ENCODE data around the gene FBXL15.
A peak's percentile ranks its signal among the peaks of the same experiment; 100 is the strongest.

FBXL15 gene

GRCh38 chr10:102420714-102421506, at the start of gene FBXL15:
FBXL15 (plus strand) TSS chr10:102420836; CDS start chr10:102421130, 294 bp downstream.
- Histone ChIP-seq H3K9me3 (no peaks in the 10 kb centered on the region), H3K36me3 (peaks cover 16% of the 10 kb centered on the region), H3K4me3 (ENCODE audit: low read depth in 1 of 2, low read length in 1 of 2) (peak within 1 kb of the TSS; percentile 80 to 89), H3K27me3 (peaks cover 43% of the 10 kb centered on the region), H3K27ac (peak within 1 kb of the TSS; percentile 90), H3K4me1 (ENCODE audit: control insufficient read depth in 1 of 2, insufficient read depth in 1 of 2, low read depth in 1 of 2, low read length in 1 of 2) (peaks cover 37 to 45% of the 10 kb centered on the region in 2 experiments)
- peak; percentile 14 for TF ChIP-seq CTCF (IDR thresholded peaks at IDR 0.05)

- no peak for TF ChIP-seq CTCF (IDR thresholded peaks at IDR 0.05)
- no peaks in the 10 kb centered on the region for H3K4me1 ChIP-seq (ENCODE audit: control insufficient read depth in 1 of 2, insufficient read depth in 1 of 2, low read depth in 1 of 2, low read length in 1 of 2)
- no peaks in the 10 kb centered on the region for H3K27me3 ChIP-seq
- H3K27ac ChIP-seq, result no peak overlapping the region
- H3K4me3 ChIP-seq (ENCODE audit: low read depth in 1 of 2, low read length in 1 of 2), result no peak overlapping the region
- H3K36me3 ChIP-seq, result peaks cover 100% of the 10 kb centered on the region
- H3K9me3 ChIP-seq, result no peaks in the 10 kb centered on the region
Measured at GRCh38 chr10:102371295-102371694, 49.3 kb upstream of the FBXL15 start.

GRCh38 chr10:102375250-102375649, 45.4 kb upstream of the FBXL15 start:
- Histone ChIP-seq H3K27ac (no peak overlapping the region), H3K27me3 (no peaks in the 10 kb centered on the region), H3K9me3 (no peaks in the 10 kb centered on the region), H3K4me1 (ENCODE audit: control insufficient read depth in 1 of 2, insufficient read depth in 1 of 2, low read depth in 1 of 2, low read length in 1 of 2) (no peaks in the 10 kb centered on the region), H3K36me3 (peaks cover 100% of the 10 kb centered on the region), H3K4me3 (ENCODE audit: low read depth in 1 of 2, low read length in 1 of 2) (no peak overlapping the region)
- no peak for TF ChIP-seq CTCF (IDR thresholded peaks at IDR 0.05)

GRCh38 chr10:102375867-102376266, 44.8 kb upstream of the FBXL15 start:
- TF ChIP-seq CTCF (IDR thresholded peaks at IDR 0.05), result no peak
- no peaks in the 10 kb centered on the region for H3K4me1 ChIP-seq (ENCODE audit: control insufficient read depth in 1 of 2, insufficient read depth in 1 of 2, low read depth in 1 of 2, low read length in 1 of 2)
- H3K27ac ChIP-seq, result no peak overlapping the region
- H3K27me3 ChIP-seq, result no peaks in the 10 kb centered on the region
- H3K36me3 ChIP-seq, result peaks cover 100% of the 10 kb centered on the region
- no peak overlapping the region for H3K4me3 ChIP-seq (ENCODE audit: low read depth in 1 of 2, low read length in 1 of 2)
- H3K9me3 ChIP-seq, result no peaks in the 10 kb centered on the region

- no peak overlapping the region for H3K4me3 ChIP-seq (ENCODE audit: low read depth in 1 of 2, low read length in 1 of 2)
- H3K9me3 ChIP-seq, result no peaks in the 10 kb centered on the region
- no peaks in the 10 kb centered on the region for H3K27me3 ChIP-seq
- no peak for TF ChIP-seq CTCF (IDR thresholded peaks at IDR 0.05)
- peaks cover 100% of the 10 kb centered on the region for H3K36me3 ChIP-seq
- H3K27ac ChIP-seq, result no peak overlapping the region
- no peaks in the 10 kb centered on the region for H3K4me1 ChIP-seq (ENCODE audit: control insufficient read depth in 1 of 2, insufficient read depth in 1 of 2, low read depth in 1 of 2, low read length in 1 of 2)
Measured at GRCh38 chr10:102376901-102377300, 43.7 kb upstream of the FBXL15 start.
